Activated T-cell treated with anti-CD3 and anti-CD28 coated beads for 1 hour (primary cell): ENCODE results near the gene DDHD1.
"Not testable (repeated sequence)": the region's sequence is repeated elsewhere in the genome, so short reads cannot be mapped to it uniquely, and the experiment has no call there.

Experiments used
- DNase-seq: peaks from one replicate; pipeline ENCODE4 v3.0.0-alpha.2; 2020; ENCODE audit warnings: low read depth

The DDHD1 gene

GRCh38 chr14:53106768-53107167 is 46.4 kb downstream of the DDHD1 start:
- no peak for DNase-seq

GRCh38 chr14:53103636-53104340 is 49.3 kb downstream of the DDHD1 start:
- no peak for DNase-seq

GRCh38 chr14:53093206-53093605 is 59.9 kb downstream of the DDHD1 start:
- no peak for DNase-seq

- no peak for DNase-seq
These were observed 62.3 kb downstream of the DDHD1 start for GRCh38 chr14:53090853-53091252.

GRCh38 chr14:53084954-53085353 is 68.2 kb downstream of the DDHD1 start:
- not testable (repeated sequence) for DNase-seq

GRCh38 chr14:53064475-53064874 is 88.6 kb downstream of the DDHD1 start:
- DNase-seq: no peak

- no peak for DNase-seq
These were observed 90.3 kb downstream of the DDHD1 start for GRCh38 chr14:53062856-53063255.

GRCh38 chr14:53060046-53060445 is 93.1 kb downstream of the DDHD1 start:
- DNase-seq: no peak

- no peak for DNase-seq
These were observed 98.1 kb downstream of the DDHD1 start for GRCh38 chr14:53055003-53055402.

- DNase-seq: no peak
These were observed 98.7 kb downstream of the DDHD1 start for GRCh38 chr14:53054457-53054856.

GRCh38 chr14:53048631-53049030 is 104.5 kb downstream of the DDHD1 start:
- DNase-seq: no peak

- DNase-seq: no peak
These were observed 105.6 kb downstream of the DDHD1 start for GRCh38 chr14:53047307-53048069.

- DNase-seq: no peak
These were observed 108.6 kb downstream of the DDHD1 start for GRCh38 chr14:53044486-53044885.

GRCh38 chr14:53043027-53043581 is 110.0 kb downstream of the DDHD1 start:
- no peak for DNase-seq

GRCh38 chr14:53042480-53042879 is 110.6 kb downstream of the DDHD1 start:
- DNase-seq: no peak

GRCh38 chr14:53041067-53041466 is 112.1 kb downstream of the DDHD1 start:
- DNase-seq: no peak

- no peak for DNase-seq
These were observed 114.5 kb downstream of the DDHD1 start for GRCh38 chr14:53038629-53039028.

- no peak for DNase-seq
These were observed 116.1 kb downstream of the DDHD1 start for GRCh38 chr14:53037016-53037415.

- no peak for DNase-seq
These were observed 117.5 kb downstream of the DDHD1 start for GRCh38 chr14:53035336-53036210.

GRCh38 chr14:53034688-53035230 is 118.4 kb downstream of the DDHD1 start:
- DNase-seq: no peak

GRCh38 chr14:53034036-53034435 is 119.1 kb downstream of the DDHD1 start:
- no peak for DNase-seq

- DNase-seq: no peak
These were observed 120.2 kb downstream of the DDHD1 start for GRCh38 chr14:53032838-53033390.
